Fibroblast of skin of scalp (primary cell): Measurements from ENCODE around the gene ADGRD1.
A peak's percentile ranks its signal among the peaks of the same experiment; 100 is the strongest.

Experiments used
- DNase-seq: peaks from one replicate; pipeline ENCODE4 v3.0.0-alpha.2; 2013

ADGRD1 gene

GRCh38 chr12:131171029-131171428 lies 217.3 kb downstream of the ADGRD1 start:
- peak; percentile 79 for DNase-seq

- no peak for DNase-seq
Observed at GRCh38 chr12:131174901-131175300, 221.2 kb downstream of the ADGRD1 start.

GRCh38 chr12:131176266-131176665 lies 222.6 kb downstream of the ADGRD1 start:
- DNase-seq: no peak

GRCh38 chr12:131176926-131177325 lies 223.2 kb downstream of the ADGRD1 start:
- DNase-seq: no peak

- no peak for DNase-seq
Observed at GRCh38 chr12:131177599-131177998, 223.9 kb downstream of the ADGRD1 start.

GRCh38 chr12:131187602-131188001 lies 233.9 kb downstream of the ADGRD1 start:
- DNase-seq: no peak

- no peak for DNase-seq
Observed at GRCh38 chr12:131188131-131189050, 234.7 kb downstream of the ADGRD1 start.

GRCh38 chr12:131189781-131190180 lies 236.1 kb downstream of the ADGRD1 start:
- no peak for DNase-seq

- DNase-seq: no peak
Observed at GRCh38 chr12:131190965-131191364, 237.3 kb downstream of the ADGRD1 start.
